B cell (primary cell): ENCODE measurements around the gene SAFB. TPM values are rescaled to one million over a fixed set of nuclear protein-coding genes. Genes with fewer than 3 reads are reported as not detected.

Source experiments
- ATAC-seq: fragments of 200-7000 bp; cut with Tn5 transposase; one replicate; pipeline ENCODE4 v1.10.0; 2021; ENCODE audit warnings: low read depth, mild to moderate bottlenecking, moderate number of reproducible peaks, moderate library complexity
- CTCF ChIA-PET: fragments of 350-600 bp; sonication (Branson Sonifier 250); formaldehyde crosslinking; loops from one replicate; lab custom pipeline; 2021; ENCODE audit warnings: antibody characterized with exemption, inconsistent platforms; lab: Charles Lee
- POLR2A ChIA-PET: fragments of 350-600 bp; sonication (Branson Sonifier 250); formaldehyde crosslinking; loops from one replicate; lab custom pipeline; 2021; ENCODE audit warnings: antibody characterized with exemption; lab: Charles Lee
- DNase-seq: peaks from one replicate; pipeline ENCODE4 v3.0.0; 2013
- H2AFZ ChIP-seq: 2 replicates; pipeline ENCODE4 v1.6.1; 2012; ENCODE audit warnings: mild to moderate bottlenecking, low read depth, low read length; ENCODE audit not compliant: insufficient read depth, poor library complexity, severe bottlenecking
- H3K27ac ChIP-seq, 2 donors: 1 replicate in 1 of 2; 2 replicates in 1 of 2; pipeline ENCODE4 v1.5.1; 2012 to 2013; ENCODE audit warnings: low read length in 2 of 2, mild to moderate bottlenecking in 2 of 2, moderate library complexity in 1 of 2
- H3K27me3 ChIP-seq, 4 experiments: fragments of 200-600 bp in 1 of 4; sonication (generic) in 1 of 4; replicated peaks in 1 of 4; 1 replicate in 2 of 4; 2 replicates in 2 of 4; pipeline versions ENCODE4 v1.6.1 to v1.7.0; 2013 to 2016; ENCODE audit warnings: low read length in 3 of 4, mild to moderate bottlenecking in 2 of 4, mixed read lengths in 1 of 4, moderate library complexity in 1 of 4; ENCODE audit not compliant: insufficient read depth in 4 of 4, control insufficient read depth in 3 of 4; ENCODE audit errors: control extremely low read depth in 1 of 4
- H3K36me3 ChIP-seq, 2 experiments: replicated peaks in 1 of 2; 1 replicate in 1 of 2; 2 replicates in 1 of 2; pipeline versions ENCODE4 v1.6.1 to v1.7.1; 2013; ENCODE audit warnings: low read length in 1 of 2; ENCODE audit not compliant: insufficient read depth in 2 of 2, control insufficient read depth in 1 of 2; ENCODE audit errors: control extremely low read depth in 1 of 2, extremely low read depth in 1 of 2
- H3K4me1 ChIP-seq, 2 donors: fragments of 200-600 bp in 1 of 2; sonication (generic) in 1 of 2; 1 replicate in 1 of 2; 2 replicates in 1 of 2; pipeline versions ENCODE4 v1.5.1 to v1.6.1; 2013 to 2017; ENCODE audit warnings: low read length in 2 of 2; ENCODE audit not compliant: control insufficient read depth in 2 of 2, insufficient read depth in 2 of 2
- H3K4me2 ChIP-seq: replicated peaks from 2 replicates; pipeline ENCODE3; 2012; ENCODE audit warnings: mild to moderate bottlenecking, low read depth, low read length; ENCODE audit not compliant: poor library complexity, severe bottlenecking
- H3K4me3 ChIP-seq, 5 experiments: fragments of 200-600 bp in 1 of 5; sonication (generic) in 1 of 5; 1 replicate in 3 of 5; 2 replicates in 2 of 5; pipeline versions ENCODE4 v1.5.1 to v1.7.0; 2011 to 2016; ENCODE audit warnings: low read length in 4 of 5, mild to moderate bottlenecking in 4 of 5, low read depth in 2 of 5, control low read depth in 1 of 5, moderate library complexity in 1 of 5; ENCODE audit not compliant: insufficient read depth in 1 of 5; ENCODE audit errors: control extremely low read depth in 1 of 5, extremely low read depth in 1 of 5
- H3K79me2 ChIP-seq: fragments of 200-600 bp; sonication (generic); one replicate; pipeline ENCODE4 v1.6.0; 2016; ENCODE audit warnings: low read length; ENCODE audit not compliant: control insufficient read depth, insufficient read depth
- H3K9ac ChIP-seq: fragments of 200-600 bp; sonication (generic); 2 replicates; pipeline ENCODE4 v1.6.1; 2017; ENCODE audit warnings: mild to moderate bottlenecking, low read length, moderate library complexity
- H3K9me3 ChIP-seq, 3 donors: one replicate each; pipeline versions ENCODE4 v1.6.1 to v1.7.1; 2013; ENCODE audit warnings: low read length in 2 of 3; ENCODE audit not compliant: control insufficient read depth in 2 of 3, insufficient read depth in 1 of 3; ENCODE audit errors: control extremely low read depth in 1 of 3
- H4K20me1 ChIP-seq: 2 replicates; pipeline ENCODE4 v1.6.0; 2012; ENCODE audit warnings: mild to moderate bottlenecking, low read length; ENCODE audit not compliant: insufficient read depth, control insufficient read depth, poor library complexity, severe bottlenecking
- H3K27ac Mint-ChIP-seq: one replicate; pipeline ENCODE4 v1.8.0; 2021; ENCODE audit warnings: mixed read lengths
- H3K27me3 Mint-ChIP-seq: one replicate; pipeline ENCODE4 v1.8.0; 2021; ENCODE audit warnings: mixed read lengths
- H3K4me1 Mint-ChIP-seq: one replicate; pipeline ENCODE4 v1.8.0; 2021; ENCODE audit warnings: mixed read lengths
- H3K4me3 Mint-ChIP-seq: one replicate; pipeline ENCODE4 v1.8.0; 2021; ENCODE audit warnings: mixed read lengths
- H3K9me3 Mint-ChIP-seq: one replicate; pipeline ENCODE4 v1.8.0; 2022; ENCODE audit warnings: mixed read lengths; ENCODE audit not compliant: insufficient read depth
- EZH2 ChIP-seq: IDR thresholded peaks from 2 replicates; pipeline ENCODE4 v1.6.1; 2012; ENCODE audit warnings: borderline replicate concordance, low read depth, mild to moderate bottlenecking, moderate library complexity, low read length; ENCODE audit not compliant: insufficient read depth, poor library complexity, severe bottlenecking
- WGBS: methylation state at CpG from one replicate; pipeline ENCODE4 v1.1.5; 2013; ENCODE audit warnings: missing lambda C conversion rate; ENCODE audit not compliant: insufficient coverage; 5-methylcytosine and 5-hydroxymethylcytosine counted together
- intact Hi-C: fragments of 100-400 bp; cut with micrococcal nuclease; formaldehyde crosslinking; loops from one replicate; pipeline ENCODE4 v1.10.0; 2022
- polyA plus RNA-seq: library from polyadenylated mRNA; depleted of rRNA; stranded (reverse); fragments of >200 nt; gene quantifications from 2 replicates; pipeline ENCODE4 v1.2.3, GENCODE V29; 2012
- total RNA-seq, 2 donors: library from RNA; stranded (reverse); fragments of 120-200 nt in 1 of 2; gene quantifications; 1 replicate in 1 of 2; 2 replicates in 1 of 2; pipeline versions ENCODE4 v1.2.3 to v1.2.4, GENCODE V29; 2013 to 2022
- TF ChIP-seq, protein P1 (sequence below): fragments of 200-600 bp; IDR thresholded peaks from one replicate; pipeline ENCODE4 v1.8.0; 2022; ENCODE audit warnings: antibody characterized with exemption, mild to moderate bottlenecking

SAFB gene
- total and polyA plus RNA-seq, 2 donors (not counting 1 experiment from before 2014, with no cell fraction given): 91.0 to 221 TPM

DNA sequence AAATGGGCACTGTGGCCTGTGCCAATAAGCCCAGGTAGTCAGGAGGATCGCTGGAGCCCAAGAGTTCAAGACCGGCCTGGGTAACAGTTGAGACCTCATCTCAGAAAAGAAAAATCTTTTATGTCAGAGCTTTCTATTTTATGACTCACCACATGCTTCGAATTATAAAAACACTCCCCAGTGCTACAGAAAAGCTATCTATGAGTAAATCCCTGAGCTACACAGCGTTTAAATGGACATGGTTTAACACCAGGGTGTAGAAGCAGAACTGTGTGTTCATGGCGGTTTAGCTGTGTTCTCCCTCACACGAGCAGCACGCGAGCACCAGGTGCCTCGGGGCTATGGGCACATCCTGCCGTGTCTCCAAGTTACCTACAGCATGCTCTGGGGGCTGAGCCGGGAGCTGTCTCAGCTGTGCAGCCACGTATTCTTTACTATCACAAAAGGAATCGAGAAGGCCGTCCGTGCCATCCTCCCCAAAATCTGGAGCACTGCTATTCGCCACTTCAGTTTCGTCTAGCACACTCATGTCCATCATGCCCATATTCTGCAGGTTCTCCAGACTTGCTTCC, 7.0 kb upstream of the SAFB start:
- Mint-ChIP-seq H3K4me1 (peaks cover 28% of the 10 kb centered on the region), H3K27me3 (no peaks in the 10 kb centered on the region), H3K9me3 (no peaks in the 10 kb centered on the region), H3K27ac (no peak overlapping the region), H3K4me3 (no peak overlapping the region)
- Histone ChIP-seq H3K79me2 (peaks cover 82% of the 10 kb centered on the region), H3K4me3 (no peak overlapping the region), H3K36me3 (peaks cover 7 to 80% of the 10 kb centered on the region in 2 experiments), H3K9ac (no peak overlapping the region), H3K27me3 (no peaks in the 10 kb centered on the region), H2AFZ (no peak overlapping the region), H3K4me2 (no peak overlapping the region), H3K4me1 (peaks cover 14 to 15% of the 10 kb centered on the region in 2 donors), H3K9me3 (no peaks in the 10 kb centered on the region), H4K20me1 (peaks cover 62% of the 10 kb centered on the region), H3K27ac (no peak overlapping the region)
- TF ChIP-seq EZH2: no peak
- CTCF ChIA-PET: no interaction called here
- 98% methylated on average over 16 of the region's 17 CpGs for WGBS
- intact Hi-C loops: no loop called here
- POLR2A ChIA-PET: no interaction called here
- DNase-seq: no peak
- ATAC-seq: no peak

DNA sequence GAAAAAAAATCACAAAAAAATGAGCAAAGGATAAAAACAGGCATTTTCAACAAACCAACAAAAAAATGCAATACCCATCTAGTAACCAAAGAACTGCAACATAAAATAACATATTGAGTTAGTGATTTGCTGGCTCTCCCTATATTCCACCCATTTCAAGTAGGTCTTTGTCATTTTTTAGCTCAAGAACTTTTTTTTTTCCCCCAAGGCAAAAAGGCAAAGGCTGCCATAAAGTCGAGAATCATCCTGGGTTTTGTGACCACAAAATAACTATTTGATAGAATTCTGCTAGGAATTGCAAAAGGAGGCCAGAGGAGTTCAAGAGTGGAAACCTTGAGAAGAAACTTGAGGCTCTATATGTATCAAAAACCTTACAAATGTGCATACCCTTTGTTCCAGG, 5.8 kb upstream of the SAFB start:
- Histone ChIP-seq H3K9ac (no peak overlapping the region), H3K4me2 (no peak overlapping the region), H3K9me3 (no peaks in the 10 kb centered on the region), H3K27ac (no peak overlapping the region), H3K79me2 (peaks cover 94% of the 10 kb centered on the region), H4K20me1 (peaks cover 73% of the 10 kb centered on the region), H3K36me3 (peaks cover 7 to 81% of the 10 kb centered on the region in 2 experiments), H3K4me1 (peaks cover 24 to 27% of the 10 kb centered on the region in 2 donors), H2AFZ (no peak overlapping the region), H3K27me3 (no peaks in the 10 kb centered on the region), H3K4me3 (no peak overlapping the region)
- TF ChIP-seq EZH2: no peak
- TF ChIP-seq, protein P1, sequence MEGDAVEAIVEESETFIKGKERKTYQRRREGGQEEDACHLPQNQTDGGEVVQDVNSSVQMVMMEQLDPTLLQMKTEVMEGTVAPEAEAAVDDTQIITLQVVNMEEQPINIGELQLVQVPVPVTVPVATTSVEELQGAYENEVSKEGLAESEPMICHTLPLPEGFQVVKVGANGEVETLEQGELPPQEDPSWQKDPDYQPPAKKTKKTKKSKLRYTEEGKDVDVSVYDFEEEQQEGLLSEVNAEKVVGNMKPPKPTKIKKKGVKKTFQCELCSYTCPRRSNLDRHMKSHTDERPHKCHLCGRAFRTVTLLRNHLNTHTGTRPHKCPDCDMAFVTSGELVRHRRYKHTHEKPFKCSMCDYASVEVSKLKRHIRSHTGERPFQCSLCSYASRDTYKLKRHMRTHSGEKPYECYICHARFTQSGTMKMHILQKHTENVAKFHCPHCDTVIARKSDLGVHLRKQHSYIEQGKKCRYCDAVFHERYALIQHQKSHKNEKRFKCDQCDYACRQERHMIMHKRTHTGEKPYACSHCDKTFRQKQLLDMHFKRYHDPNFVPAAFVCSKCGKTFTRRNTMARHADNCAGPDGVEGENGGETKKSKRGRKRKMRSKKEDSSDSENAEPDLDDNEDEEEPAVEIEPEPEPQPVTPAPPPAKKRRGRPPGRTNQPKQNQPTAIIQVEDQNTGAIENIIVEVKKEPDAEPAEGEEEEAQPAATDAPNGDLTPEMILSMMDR: no peak
- H3K27me3 Mint-ChIP-seq: no peaks in the 10 kb centered on the region
- ChIA-PET CTCF (no interaction called here), POLR2A (no interaction called here)
- ATAC-seq (no peak), DNase-seq (no peak)
- intact Hi-C loops: no loop called here
- no peak overlapping the region for H3K4me3 Mint-ChIP-seq
- WGBS: no CpG with 5 or more reads among the region's 1 CpG
- H3K9me3 Mint-ChIP-seq: no peaks in the 10 kb centered on the region
- H3K4me1 Mint-ChIP-seq: peaks cover 35% of the 10 kb centered on the region
- no peak overlapping the region for H3K27ac Mint-ChIP-seq
